Fibroblast of mammary gland (primary cell): ENCODE measurements around the gene LGALS1.

ENCODE experiments used
- DNase-seq: peaks from one replicate; pipeline ENCODE4 v3.0.0-alpha.2; 2010; ENCODE audit warnings: low read depth
- H3K4me3 ChIP-seq: 2 replicates; pipeline ENCODE4 v1.5.1; 2011; ENCODE audit warnings: low read depth, mild to moderate bottlenecking, low read length, moderate library complexity; ENCODE audit not compliant: control insufficient read depth
- CTCF ChIP-seq: conservative IDR thresholded peaks from 2 replicates; pipeline ENCODE4 v1.5.1; 2011; ENCODE audit warnings: low read depth, low read length, inconsistent platforms; ENCODE audit not compliant: control insufficient read depth, insufficient read depth

LGALS1 gene

DNA sequence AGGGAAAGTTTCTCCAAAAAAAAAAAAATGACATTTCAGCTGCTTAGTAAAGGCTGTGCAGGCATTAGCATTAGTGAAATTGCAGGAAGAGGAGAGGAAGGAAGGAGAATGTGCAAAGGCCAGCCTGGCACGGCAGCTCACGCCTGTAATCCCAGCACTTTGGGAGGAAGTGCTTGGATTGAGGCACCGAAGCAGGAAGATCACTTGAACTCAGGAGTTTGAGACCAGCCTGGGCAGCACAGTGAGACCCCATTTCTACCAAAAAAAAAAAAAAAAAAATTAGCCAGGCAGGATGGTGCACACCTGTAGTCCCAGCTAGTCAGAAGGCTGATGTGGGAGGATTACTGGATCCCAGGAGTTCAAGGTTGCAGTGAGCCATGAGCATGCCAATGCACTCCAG is 29.2 kb downstream of the LGALS1 start:
- TF ChIP-seq CTCF, result no peak

GRCh38 chr22:37705205-37705604 is 29.8 kb downstream of the LGALS1 start:
- no peak for TF ChIP-seq CTCF
- no peak overlapping the region for H3K4me3 ChIP-seq
- DNase-seq, result no peak

More for the DNA sequence above, 29.2 kb downstream of the LGALS1 start:
- H3K4me3 ChIP-seq, result no peak overlapping the region
- DNase-seq, result no peak

- no peak for TF ChIP-seq CTCF
- H3K4me3 ChIP-seq, result no peak overlapping the region
- DNase-seq, result no peak
Observed at GRCh38 chr22:37708580-37709444, 33.4 kb downstream of the LGALS1 start.

DNA sequence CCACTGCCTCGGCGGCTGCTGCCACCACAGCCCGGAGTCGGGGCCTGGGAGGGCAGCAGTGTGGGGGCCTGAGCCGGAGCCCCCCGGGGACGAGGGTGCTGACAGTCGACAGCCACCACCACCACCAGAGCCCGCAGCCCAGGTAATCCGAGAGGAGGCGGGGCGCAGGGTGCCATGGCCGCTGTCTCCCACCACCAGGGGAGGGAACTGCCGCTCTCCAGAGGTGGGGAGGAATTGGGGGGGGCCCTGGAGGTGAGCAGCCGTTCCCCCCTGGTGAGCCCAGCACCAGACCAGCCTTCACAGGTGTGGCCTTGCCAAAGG is 34.0 kb downstream of the LGALS1 start:
- TF ChIP-seq CTCF, result no peak

DNA sequence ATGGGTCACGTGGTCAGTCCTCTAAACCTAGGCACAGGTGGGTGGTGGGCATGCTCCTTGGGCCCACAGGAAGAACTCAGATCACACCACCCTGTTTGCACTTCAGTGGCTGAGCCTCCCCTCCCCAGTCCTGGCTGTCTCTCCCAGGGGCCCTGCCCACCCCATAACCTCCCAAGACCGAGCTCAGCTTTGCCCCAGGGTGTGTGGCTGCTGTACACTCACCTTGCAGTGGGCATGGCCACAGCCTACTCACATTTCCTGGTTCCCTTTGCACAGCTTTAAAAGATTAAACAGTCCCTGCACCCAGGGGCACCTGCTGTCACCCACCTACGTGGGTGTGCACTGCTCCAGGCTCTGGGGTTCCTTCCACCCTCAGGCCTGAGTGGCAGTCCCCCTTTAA is 35.2 kb downstream of the LGALS1 start:
- no peak for TF ChIP-seq CTCF
- H3K4me3 ChIP-seq, result no peak overlapping the region
- no peak for DNase-seq

More for the DNA sequence above, 34.0 kb downstream of the LGALS1 start:
- no peak overlapping the region for H3K4me3 ChIP-seq
- DNase-seq, result no peak

GRCh38 chr22:37711490-37711889 is 36.1 kb downstream of the LGALS1 start:
- DNase-seq, result no peak
- no peak overlapping the region for H3K4me3 ChIP-seq
- TF ChIP-seq CTCF, result no peak
